Activated B cell treated with CpG ODN at 0.5 μM for 24 hours (primary cell): ENCODE results near the gene SEC61A1. TPM values are rescaled to one million over a fixed set of nuclear protein-coding genes. Genes with fewer than 3 reads are reported as not detected.

ENCODE experiments used
- ATAC-seq: fragments of 200-7000 bp; cut with Tn5 transposase; one replicate; pipeline ENCODE4 v1.10.0; 2021; ENCODE audit warnings: low read depth, mild to moderate bottlenecking, moderate library complexity
- CTCF ChIA-PET: fragments of 350-600 bp; sonication (Branson Sonifier 250); formaldehyde crosslinking; loops from one replicate; lab custom pipeline; 2021; ENCODE audit warnings: antibody characterized with exemption; lab: Charles Lee
- POLR2A ChIA-PET: fragments of 350-600 bp; sonication (Branson Sonifier 250); formaldehyde crosslinking; loops from one replicate; lab custom pipeline; 2021; ENCODE audit warnings: antibody characterized with exemption; lab: Charles Lee
- DNase-seq: peaks from one replicate; pipeline ENCODE4 v3.0.0; 2022
- H3K27ac Mint-ChIP-seq: one replicate; pipeline ENCODE4 v1.8.0; 2020; ENCODE audit warnings: mixed read lengths
- H3K27me3 Mint-ChIP-seq: one replicate; pipeline ENCODE4 v1.8.0; 2021; ENCODE audit warnings: mixed read lengths
- H3K36me3 Mint-ChIP-seq: one replicate; pipeline ENCODE4 v1.8.0; 2021; ENCODE audit warnings: low read depth, mixed read lengths
- H3K4me1 Mint-ChIP-seq: one replicate; pipeline ENCODE4 v1.8.0; 2021; ENCODE audit warnings: mixed read lengths
- H3K4me3 Mint-ChIP-seq: one replicate; pipeline ENCODE4 v1.8.0; 2020; ENCODE audit warnings: mild to moderate bottlenecking, mixed read lengths
- H3K9me3 Mint-ChIP-seq: one replicate; pipeline ENCODE4 v1.8.0; 2020; ENCODE audit warnings: mixed read lengths
- intact Hi-C: fragments of 100-400 bp; cut with micrococcal nuclease; formaldehyde crosslinking; loops from one replicate; pipeline ENCODE4 v1.15.1; 2024
- total RNA-seq: library from RNA; stranded (reverse); gene quantifications from 2 replicates; pipeline ENCODE4 v1.2.3, GENCODE V29; 2022
- TF ChIP-seq, protein P1 (sequence below): fragments of 200-600 bp; IDR thresholded peaks from one replicate; pipeline ENCODE4 v1.8.0; 2022; ENCODE audit warnings: antibody characterized with exemption, mild to moderate bottlenecking

Gene SEC61A1
- total RNA-seq, 1 donor from 2014 or later: 84.0 TPM

DNA sequence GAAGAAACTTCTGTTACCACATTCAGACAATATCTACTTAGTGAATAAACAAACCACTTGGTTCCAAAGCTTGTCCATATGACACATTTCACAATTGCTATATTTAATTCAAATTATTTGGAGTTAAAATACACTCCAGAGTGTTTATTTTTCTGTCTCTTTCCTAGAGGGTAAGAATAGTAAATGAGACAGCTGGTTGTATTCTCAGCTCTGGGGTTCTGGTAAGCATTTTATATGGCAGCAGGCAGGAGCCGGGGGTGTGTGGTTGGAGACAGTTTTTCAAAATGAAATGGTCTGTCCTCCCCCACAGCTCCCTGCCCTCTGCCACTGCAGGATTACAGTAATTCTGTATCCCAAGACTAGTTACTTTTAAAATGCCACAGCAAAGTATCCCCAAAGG, 10.9 kb upstream of the SEC61A1 start:
- no peak for DNase-seq
- Mint-ChIP-seq H3K36me3 (no peaks in the 10 kb centered on the region), H3K27me3 (peaks cover 9% of the 10 kb centered on the region), H3K4me1 (no peaks in the 10 kb centered on the region), H3K27ac (no peak overlapping the region), H3K4me3 (no peak overlapping the region), H3K9me3 (no peaks in the 10 kb centered on the region)
- CTCF ChIA-PET: no interaction called here
- TF ChIP-seq, protein P1, sequence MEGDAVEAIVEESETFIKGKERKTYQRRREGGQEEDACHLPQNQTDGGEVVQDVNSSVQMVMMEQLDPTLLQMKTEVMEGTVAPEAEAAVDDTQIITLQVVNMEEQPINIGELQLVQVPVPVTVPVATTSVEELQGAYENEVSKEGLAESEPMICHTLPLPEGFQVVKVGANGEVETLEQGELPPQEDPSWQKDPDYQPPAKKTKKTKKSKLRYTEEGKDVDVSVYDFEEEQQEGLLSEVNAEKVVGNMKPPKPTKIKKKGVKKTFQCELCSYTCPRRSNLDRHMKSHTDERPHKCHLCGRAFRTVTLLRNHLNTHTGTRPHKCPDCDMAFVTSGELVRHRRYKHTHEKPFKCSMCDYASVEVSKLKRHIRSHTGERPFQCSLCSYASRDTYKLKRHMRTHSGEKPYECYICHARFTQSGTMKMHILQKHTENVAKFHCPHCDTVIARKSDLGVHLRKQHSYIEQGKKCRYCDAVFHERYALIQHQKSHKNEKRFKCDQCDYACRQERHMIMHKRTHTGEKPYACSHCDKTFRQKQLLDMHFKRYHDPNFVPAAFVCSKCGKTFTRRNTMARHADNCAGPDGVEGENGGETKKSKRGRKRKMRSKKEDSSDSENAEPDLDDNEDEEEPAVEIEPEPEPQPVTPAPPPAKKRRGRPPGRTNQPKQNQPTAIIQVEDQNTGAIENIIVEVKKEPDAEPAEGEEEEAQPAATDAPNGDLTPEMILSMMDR: no peak
- no peak for ATAC-seq
- intact Hi-C loops: no loop called here
- POLR2A ChIA-PET: no interaction called here

DNA sequence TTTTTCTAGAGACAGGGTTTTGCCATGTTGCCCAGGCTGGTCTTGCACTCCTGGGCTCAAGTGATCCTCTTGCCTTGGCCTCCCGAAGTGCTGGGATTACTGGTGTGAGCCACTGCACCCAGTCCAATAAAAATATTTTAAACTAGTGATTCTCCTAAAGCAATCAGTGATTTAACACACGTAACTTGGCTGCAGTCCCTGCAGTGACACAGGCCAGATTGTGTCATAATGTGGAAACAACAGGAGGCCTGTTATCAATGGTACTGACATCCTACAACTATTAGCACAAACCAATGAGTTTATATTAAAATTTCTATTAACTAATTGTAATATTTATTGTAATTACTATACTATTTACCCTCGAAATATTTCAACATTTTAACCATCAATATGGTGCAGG, 1.6 kb upstream of the SEC61A1 start:
- intact Hi-C loops: loop anchor here (5.0 to 10.0 kb wide), 9 partner anchors 213 to 1576 kb away; partner anchors contain the start of genes CHCHD6, HMCES, IFT122 and RAB7A
- TF ChIP-seq, protein P1: no peak

DNA sequence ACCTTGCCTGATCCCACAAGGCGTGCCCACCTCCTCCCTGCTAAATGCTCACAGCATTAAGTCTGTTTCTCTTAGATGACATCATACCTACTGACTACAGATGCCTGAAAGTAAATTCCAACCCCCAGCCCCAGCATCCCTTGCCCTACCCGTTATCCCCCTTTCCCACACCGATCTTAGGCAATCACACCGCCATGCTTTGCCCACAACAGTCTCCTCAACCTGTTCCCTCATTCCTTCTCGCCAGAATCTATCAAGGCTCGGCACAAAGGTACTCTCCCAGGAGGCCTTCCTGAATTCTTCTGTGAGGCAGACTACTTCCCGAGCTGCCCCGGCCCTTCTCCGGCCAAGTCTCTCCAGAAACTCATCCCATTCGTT, 789 bp upstream of the SEC61A1 start:
- Mint-ChIP-seq H3K36me3 (peaks cover 35% of the 10 kb centered on the region), H3K4me3 (peak overlapping the region; percentile 89), H3K9me3 (no peaks in the 10 kb centered on the region), H3K27ac (peak overlapping the region; percentile 81), H3K27me3 (no peaks in the 10 kb centered on the region), H3K4me1 (peaks cover 41% of the 10 kb centered on the region)
- TF ChIP-seq, protein P1: no peak
- intact Hi-C loops: loop anchor here (5.0 to 10.0 kb wide), 9 partner anchors 214 to 1577 kb away; partner anchors contain the start of genes CHCHD6, HMCES, IFT122 and RAB7A
- ATAC-seq (no peak), DNase-seq (no peak)
- ChIA-PET CTCF (no interaction called here), POLR2A (interaction anchor here (0.6 to 3.3 kb wide), 4 partner anchors 72 to 442 kb away, joined by 3 to 17 read pairs (median 9); partner anchors contain the start of genes EEFSEC and RUVBL1)

More for the DNA sequence above, 1.6 kb upstream of the SEC61A1 start:
- Mint-ChIP-seq H3K9me3 (no peaks in the 10 kb centered on the region), H3K27ac (no peak overlapping the region), H3K27me3 (peaks cover 5% of the 10 kb centered on the region), H3K36me3 (peaks cover 29% of the 10 kb centered on the region), H3K4me3 (peak overlapping the region; percentile 89), H3K4me1 (peaks cover 39% of the 10 kb centered on the region)
- ChIA-PET CTCF (no interaction called here), POLR2A (interaction anchor here (0.6 to 3.3 kb wide), 2 partner anchors 73 to 441 kb away, joined by 13 to 17 read pairs; partner anchors contain the start of gene RUVBL1)
- DNase-seq: no peak
- no peak for ATAC-seq

DNA sequence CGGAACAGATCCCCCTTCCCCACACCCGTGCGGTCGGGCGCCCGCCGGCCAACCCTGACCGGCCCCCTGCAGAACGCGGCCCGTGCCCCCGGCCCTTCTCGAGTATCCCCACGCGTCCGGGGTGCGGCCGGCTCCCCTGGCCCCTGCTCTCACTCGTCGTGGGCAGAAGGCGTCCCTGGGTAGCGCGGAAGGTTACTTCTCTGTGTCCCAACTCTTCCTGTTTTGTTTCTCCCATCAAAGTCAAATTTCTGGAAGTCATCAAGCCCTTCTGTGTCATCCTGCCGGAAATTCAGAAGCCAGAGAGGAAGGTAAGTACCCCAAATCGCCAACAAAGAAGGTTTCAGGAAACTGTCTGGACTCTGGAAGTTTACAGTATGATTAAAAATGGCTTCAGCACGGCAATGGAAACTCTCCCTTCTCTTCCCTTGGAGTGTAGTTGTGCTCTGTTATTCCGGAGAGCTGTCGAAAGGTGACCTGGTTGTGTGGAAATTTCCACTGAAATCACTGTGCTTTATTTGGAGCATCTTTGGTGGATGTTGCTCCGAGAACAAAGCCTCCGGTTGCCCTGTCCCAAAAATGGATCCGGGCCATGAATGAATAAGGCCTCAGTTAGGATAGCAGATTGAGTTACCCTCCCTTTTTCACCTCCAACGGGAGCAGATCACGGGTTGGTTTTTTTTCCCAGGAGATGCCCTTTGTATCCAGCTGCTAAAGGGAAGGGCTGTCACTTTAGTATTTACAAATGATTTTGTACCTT, 536 bp downstream of the SEC61A1 start:
- ChIA-PET POLR2A (interaction anchor here (0.9 to 3.3 kb wide), 4 partner anchors 67 to 455 kb away, joined by 3 to 17 read pairs (median 4); partner anchors contain the start of genes EEFSEC, MCM2 and RUVBL1), CTCF (interaction anchor here (0.9 to 1.0 kb wide), 2 partner anchors 15 to 16 kb away, joined by 3 read pairs; no protein-coding TSS in a partner anchor)
- peak overlapping the region; percentile 95 for H3K27ac Mint-ChIP-seq
- peaks cover 48% of the 10 kb centered on the region for H3K36me3 Mint-ChIP-seq
- H3K27me3 Mint-ChIP-seq: no peaks in the 10 kb centered on the region
- intact Hi-C loops: loop anchor here (1.0 to 10.0 kb wide), 17 partner anchors 23 to 1578 kb away; partner anchors contain the start of genes ABTB1, CHCHD6, EEFSEC and HMCES
- DNase-seq (no peak), ATAC-seq (no peak)
- TF ChIP-seq, protein P1: no peak
- peaks cover 41% of the 10 kb centered on the region for H3K4me1 Mint-ChIP-seq
- no peaks in the 10 kb centered on the region for H3K9me3 Mint-ChIP-seq
- peak overlapping the region; percentile 96 for H3K4me3 Mint-ChIP-seq

DNA sequence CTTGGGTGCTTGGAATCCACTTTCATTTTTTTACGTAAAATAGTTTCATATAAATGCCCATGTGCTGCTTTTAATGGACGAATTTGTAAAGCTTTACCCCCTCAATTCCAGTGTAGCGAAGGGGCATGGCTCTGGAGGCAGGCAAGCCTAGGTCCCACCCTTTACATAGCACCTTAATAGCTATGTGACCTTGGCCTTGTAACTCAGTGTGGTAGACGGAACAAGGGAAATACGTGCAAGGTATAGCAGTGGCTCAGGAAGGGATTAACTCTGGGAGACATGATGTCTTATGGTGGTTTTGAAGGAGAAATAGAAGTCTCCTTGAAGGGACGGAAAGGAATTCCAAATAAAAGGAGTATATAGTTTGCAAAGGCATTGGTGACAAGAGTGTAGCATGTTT, 1.4 kb downstream of the SEC61A1 start:
- DNase-seq (no peak), ATAC-seq (no peak)
- intact Hi-C loops: loop anchor here (2.0 to 10.0 kb wide), 11 partner anchors 15 to 1579 kb away; partner anchors contain the start of genes CHCHD6, HMCES, IFT122 and RAB7A
- Mint-ChIP-seq H3K4me3 (peak overlapping the region; percentile 96), H3K27me3 (no peaks in the 10 kb centered on the region), H3K36me3 (peaks cover 52% of the 10 kb centered on the region), H3K4me1 (peaks cover 41% of the 10 kb centered on the region), H3K27ac (peak overlapping the region; percentile 50), H3K9me3 (no peaks in the 10 kb centered on the region)
- ChIA-PET CTCF (interaction anchor here (0.9 to 1.0 kb wide), 2 partner anchors 14 to 16 kb away, joined by 3 read pairs; no protein-coding TSS in a partner anchor), POLR2A (interaction anchor here (1.3 to 3.3 kb wide), 2 partner anchors 70 to 456 kb away, joined by 3 to 17 read pairs; partner anchors contain the start of gene RUVBL1)
- TF ChIP-seq, protein P1: no peak
